Aorta (tissue), 5 donors: ENCODE data around the gene PDE4B. TPM values are rescaled to one million over a fixed set of nuclear protein-coding genes. Genes with fewer than 3 reads are reported as not detected.

Experiments
- ATAC-seq: fragments of 200-7000 bp; cut with Tn5 transposase; one replicate; pipeline ENCODE4 v1.9.1; 2022; ENCODE audit warnings: moderate library complexity; ENCODE audit not compliant: low FRiP score
- DNase-seq, 2 donors: peaks; one replicate each; pipeline ENCODE4 v3.0.0-alpha.2; 2020
- H3K27ac ChIP-seq, 2 donors: one replicate each; pipeline ENCODE4 v1.5.1; 2013; ENCODE audit warnings: low read length in 2 of 2, mild to moderate bottlenecking in 2 of 2, moderate library complexity in 2 of 2, control low read depth in 1 of 2, inconsistent platforms in 1 of 2, low read depth in 1 of 2
- H3K27me3 ChIP-seq, 2 donors: one replicate each; pipeline ENCODE4 v1.6.1; 2013; ENCODE audit warnings: control low read depth in 1 of 2, low read length in 1 of 2, mild to moderate bottlenecking in 1 of 2, moderate library complexity in 1 of 2; ENCODE audit not compliant: insufficient read depth in 2 of 2, control insufficient read depth in 1 of 2
- H3K36me3 ChIP-seq, 2 donors: one replicate each; pipeline ENCODE4 v1.6.1; 2013; ENCODE audit warnings: control low read depth in 1 of 2, low read length in 1 of 2, mild to moderate bottlenecking in 1 of 2; ENCODE audit not compliant: insufficient read depth in 2 of 2, control insufficient read depth in 1 of 2
- H3K4me1 ChIP-seq, 2 donors: one replicate each; pipeline ENCODE4 v1.6.1; 2013; ENCODE audit warnings: low read length in 2 of 2, control low read depth in 1 of 2, mild to moderate bottlenecking in 1 of 2, moderate library complexity in 1 of 2; ENCODE audit not compliant: insufficient read depth in 2 of 2, control insufficient read depth in 1 of 2
- H3K4me3 ChIP-seq, 2 donors: one replicate each; pipeline ENCODE4 v1.5.1; 2013; ENCODE audit warnings: low read length in 2 of 2, control low read depth in 1 of 2, mild to moderate bottlenecking in 1 of 2
- H3K9me3 ChIP-seq: one replicate; pipeline ENCODE4 v1.6.1; 2013; ENCODE audit warnings: mild to moderate bottlenecking, low read length; ENCODE audit not compliant: control insufficient read depth
- WGBS, 2 donors: extraction: QIAGEN DNeasy Blood & Tissue Kit; methylation state at CpG; one replicate each; pipeline ENCODE4 v1.1.7; 2013; 5-methylcytosine and 5-hydroxymethylcytosine counted together
- intact Hi-C, 2 donors: fragments of 100-400 bp; cut with DNase I; formaldehyde crosslinking; loops; one replicate each; pipeline versions ENCODE4 v1.14.2 to v1.15.0; 2022
- polyA plus RNA-seq, 2 donors: library from polyadenylated mRNA; stranded (reverse); fragments of 200-250 nt; gene quantifications; one replicate each; pipeline ENCODE4 v1.2.3, GENCODE V29; 2013
- total RNA-seq, 2 donors: library from RNA; stranded (reverse); fragmentation: NEBNext Ultra II Directional; extraction: Animal tissue kit (Norgen Biotek cat#: 25700); gene quantifications; one replicate each; pipeline ENCODE4 v1.2.1, GENCODE V29; 2021
- donor health status: healthy with polysubstance abuse.
- donor health status: Bipolar disorder and iron deficiency.
- donor health status: DM: no; HTN: no; CAD: no.
- donor health status: DM: no; HTN: no; CAD: no.
- donor health status: DM: yes; HTN: yes; CAD: no.

PDE4B gene
- total and polyA plus RNA-seq, 4 donors: 4.8 to 24.5 (median 12.5) TPM

DNA sequence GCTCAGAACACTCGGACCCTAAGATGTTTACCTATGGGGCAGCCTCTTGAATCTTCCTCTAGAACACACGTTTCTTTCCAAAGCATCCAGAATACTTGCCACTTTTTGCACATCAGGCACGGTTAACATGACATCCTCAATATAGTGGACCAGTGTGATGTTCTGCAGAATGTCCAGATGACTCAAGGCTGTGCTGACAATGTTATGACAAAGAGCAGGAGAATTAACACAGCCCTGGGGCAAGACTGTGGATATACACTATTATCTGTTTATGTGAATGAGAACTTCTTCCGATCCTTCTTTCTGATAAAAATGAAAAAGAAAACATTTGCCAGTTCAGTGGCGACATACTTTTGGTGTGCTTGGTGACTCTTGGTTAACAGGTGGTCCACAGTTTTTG lies 154.3 kb downstream of the PDE4B start:
- Histone ChIP-seq H3K9me3 (no peaks in the 10 kb centered on the region), H3K4me3 (no peak overlapping the region), H3K27me3 (peaks cover 0 to 2% of the 10 kb centered on the region in 2 donors), H3K36me3 (no peaks in the 10 kb centered on the region), H3K27ac (no peak overlapping the region), H3K4me1 (no peaks in the 10 kb centered on the region)
- WGBS, 2 donors: 86 to 89% methylated on average over 5 of the region's 5 CpGs
- ATAC-seq: no peak
- intact Hi-C loops: no loop called here
- DNase-seq: no peak

DNA sequence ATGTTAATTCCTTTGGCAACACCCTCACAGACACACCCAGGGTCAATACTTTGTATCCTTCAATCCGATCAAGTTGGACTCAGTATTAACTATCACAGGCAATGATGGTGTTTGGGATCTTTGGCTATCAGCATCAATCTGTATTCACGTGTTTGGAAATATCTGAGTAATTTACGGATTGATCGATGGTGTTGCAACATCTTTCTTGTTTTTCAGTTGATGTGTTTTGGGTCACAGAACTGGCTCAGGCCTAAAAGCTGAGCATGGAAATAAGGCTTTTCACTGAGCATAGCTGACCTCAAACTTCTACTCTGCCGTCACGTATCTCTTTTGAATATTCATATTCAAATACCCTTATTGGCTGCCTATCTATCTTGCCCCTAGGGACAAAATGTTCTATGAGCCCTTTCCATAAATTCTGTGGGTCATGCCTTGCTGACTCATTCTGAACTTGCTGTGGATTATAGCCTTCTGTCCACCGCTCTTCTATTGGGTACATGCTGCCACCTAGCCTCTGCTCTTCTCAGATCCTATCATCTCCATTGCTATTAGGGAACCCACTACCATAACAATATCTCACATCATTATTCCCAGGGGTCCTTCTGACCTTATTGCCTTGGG lies 156.0 kb downstream of the PDE4B start:
- intact Hi-C loops: no loop called here
- DNase-seq: no peak
- 87 to 95% methylated on average over 7 of the region's 7 CpGs for WGBS, 2 donors
- H3K9me3 ChIP-seq: no peaks in the 10 kb centered on the region
- H3K27ac ChIP-seq: no peak overlapping the region
- H3K4me3 ChIP-seq: no peak overlapping the region
- no peaks in the 10 kb centered on the region for H3K4me1 ChIP-seq
- ATAC-seq: peak; percentile 73
- H3K36me3 ChIP-seq: no peaks in the 10 kb centered on the region
- peaks cover 0 to 2% of the 10 kb centered on the region in 2 donors for H3K27me3 ChIP-seq

DNA sequence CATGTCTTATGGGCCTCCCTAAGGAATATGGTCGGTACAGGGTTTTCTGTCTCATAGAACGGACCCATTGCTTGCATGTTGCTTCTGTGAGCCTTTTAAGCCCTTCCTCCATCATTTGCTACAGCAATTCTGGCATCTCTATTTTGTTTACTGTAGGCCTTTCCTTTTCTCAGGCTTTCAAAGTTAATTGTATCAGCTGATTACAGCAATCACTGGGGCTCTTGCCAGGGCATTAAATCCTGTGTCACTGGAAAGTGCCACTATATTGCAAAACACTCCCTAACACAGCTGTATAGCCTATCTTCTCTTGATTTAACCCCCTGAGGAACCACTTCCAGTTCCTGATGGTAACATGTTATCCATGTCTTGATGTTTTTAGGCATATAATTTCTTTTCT lies 156.5 kb downstream of the PDE4B start:
- Histone ChIP-seq H3K9me3 (no peaks in the 10 kb centered on the region), H3K36me3 (no peaks in the 10 kb centered on the region), H3K27me3 (peaks cover 0 to 2% of the 10 kb centered on the region in 2 donors), H3K4me1 (no peaks in the 10 kb centered on the region), H3K4me3 (no peak overlapping the region), H3K27ac (no peak overlapping the region)
- DNase-seq (no peak), ATAC-seq (peak; percentile 59)
- intact Hi-C loops: no loop called here
- 86 to 88% methylated on average over 2 of the region's 2 CpGs for WGBS, 2 donors

DNA sequence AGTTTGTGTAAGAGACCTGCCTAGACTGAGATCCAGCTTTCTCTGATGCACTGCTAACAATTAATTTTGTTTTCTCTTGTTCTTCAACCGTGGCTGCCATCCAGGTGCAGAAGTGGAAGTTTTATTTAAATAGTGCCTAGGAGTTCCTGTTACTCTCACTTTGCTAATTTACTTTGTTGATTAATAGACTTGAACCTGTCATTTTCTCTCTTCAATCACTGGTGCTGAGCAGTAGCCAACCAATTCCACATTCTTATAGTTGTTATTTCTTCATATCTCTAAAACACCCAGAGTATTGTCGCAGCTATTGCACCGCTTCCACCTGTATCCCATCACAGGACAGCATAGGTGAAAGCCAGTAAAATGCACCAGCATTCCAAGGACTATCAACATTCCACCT lies 157.2 kb downstream of the PDE4B start:
- intact Hi-C loops: no loop called here
- no peak for ATAC-seq
- no peak for DNase-seq
- H3K27me3 ChIP-seq: peaks cover 0 to 2% of the 10 kb centered on the region in 2 donors
- H3K4me1 ChIP-seq: no peaks in the 10 kb centered on the region
- no peak overlapping the region for H3K4me3 ChIP-seq
- no peak overlapping the region for H3K27ac ChIP-seq
- H3K36me3 ChIP-seq: no peaks in the 10 kb centered on the region
- WGBS, 2 donors: 63 to 85% methylated on average over 3 of the region's 3 CpGs
- H3K9me3 ChIP-seq: no peaks in the 10 kb centered on the region

- H3K9me3 ChIP-seq: no peaks in the 10 kb centered on the region
- no peak for ATAC-seq
- intact Hi-C loops: no loop called here
- H3K4me3 ChIP-seq: no peak overlapping the region
- WGBS, 2 donors: 72 to 79% methylated on average over 3 of the region's 3 CpGs
- H3K4me1 ChIP-seq: no peaks in the 10 kb centered on the region
- no peak overlapping the region for H3K27ac ChIP-seq
- no peaks in the 10 kb centered on the region for H3K36me3 ChIP-seq
- no peaks in the 10 kb centered on the region for H3K27me3 ChIP-seq
- DNase-seq: no peak
Observed at GRCh38 chr1:65952696-65953095, 160.0 kb downstream of the PDE4B start.

GRCh38 chr1:65953170-65953569 lies 160.5 kb downstream of the PDE4B start:
- Histone ChIP-seq H3K4me1 (no peaks in the 10 kb centered on the region), H3K9me3 (no peaks in the 10 kb centered on the region), H3K36me3 (no peaks in the 10 kb centered on the region), H3K27ac (no peak overlapping the region), H3K27me3 (no peaks in the 10 kb centered on the region), H3K4me3 (no peak overlapping the region)
- WGBS, 2 donors: 61 to 78% methylated on average over 1 of the region's 1 CpG
- intact Hi-C loops: no loop called here
- no peak for ATAC-seq
- DNase-seq: no peak

- H3K9me3 ChIP-seq: no peaks in the 10 kb centered on the region
- no peaks in the 10 kb centered on the region for H3K4me1 ChIP-seq
- intact Hi-C loops: loop anchor here in 1 of 2 donors (5.0 kb wide), 1 partner anchor 492 kb away; no protein-coding TSS in a partner anchor
- no peaks in the 10 kb centered on the region for H3K36me3 ChIP-seq
- DNase-seq (no peak), ATAC-seq (no peak)
- H3K27ac ChIP-seq: no peak overlapping the region
- no peak overlapping the region for H3K4me3 ChIP-seq
- WGBS, 2 donors: 83 to 94% methylated on average over 3 of the region's 3 CpGs
- H3K27me3 ChIP-seq: no peaks in the 10 kb centered on the region
Observed at GRCh38 chr1:65955071-65955470, 162.4 kb downstream of the PDE4B start.

- no peaks in the 10 kb centered on the region for H3K27me3 ChIP-seq
- WGBS, 2 donors: 87 to 88% methylated on average over 6 of the region's 6 CpGs
- intact Hi-C loops: loop anchor here in 1 of 2 donors (5.0 kb wide), 1 partner anchor 492 kb away; no protein-coding TSS in a partner anchor
- ATAC-seq: no peak
- H3K36me3 ChIP-seq: no peaks in the 10 kb centered on the region
- no peak overlapping the region for H3K27ac ChIP-seq
- no peak overlapping the region for H3K4me3 ChIP-seq
- no peaks in the 10 kb centered on the region for H3K4me1 ChIP-seq
- no peak for DNase-seq
- H3K9me3 ChIP-seq: no peaks in the 10 kb centered on the region
Observed at GRCh38 chr1:65955503-65955902, 162.8 kb downstream of the PDE4B start.

DNA sequence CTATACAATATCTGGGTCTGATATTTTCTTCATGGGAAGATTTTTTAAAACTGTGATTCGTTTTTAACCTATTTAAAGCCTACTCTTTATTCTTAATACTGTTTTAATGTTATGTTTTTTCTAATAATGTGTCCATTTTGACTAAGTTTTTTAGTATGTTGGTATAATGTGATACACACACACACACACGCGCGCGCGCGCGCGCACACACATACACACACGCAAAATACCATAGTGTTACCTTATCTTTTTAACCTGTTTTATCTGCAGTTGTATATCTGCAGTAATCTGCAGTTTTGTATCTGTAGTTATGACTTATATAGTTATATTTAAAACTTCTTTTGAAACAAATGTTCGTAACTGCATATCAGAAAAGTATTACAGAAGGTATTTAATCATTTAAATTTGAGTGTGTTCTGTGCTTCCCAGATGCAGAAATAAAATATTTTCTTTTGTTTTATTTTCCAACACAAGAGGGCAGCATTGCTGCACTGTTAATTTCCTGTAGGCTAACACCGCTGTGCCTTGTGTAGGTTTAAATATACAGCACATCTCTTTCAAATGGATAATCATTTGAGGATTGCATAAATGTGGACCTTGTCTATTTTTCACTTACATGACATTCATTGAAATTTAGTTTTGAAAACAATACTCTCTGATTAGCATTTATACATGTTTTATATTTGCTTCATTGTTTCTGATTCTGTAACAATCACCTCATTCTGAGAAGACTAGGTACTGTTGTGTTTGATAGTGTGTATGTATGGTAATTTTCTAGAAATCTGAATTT lies 166.1 kb downstream of the PDE4B start:
- H3K4me1 ChIP-seq: no peaks in the 10 kb centered on the region
- H3K36me3 ChIP-seq: no peaks in the 10 kb centered on the region
- H3K9me3 ChIP-seq: no peaks in the 10 kb centered on the region
- ATAC-seq (peak; percentile 76), DNase-seq (no peak)
- H3K4me3 ChIP-seq: no peak overlapping the region
- 33 to 35% methylated on average over 12 of the region's 12 CpGs for WGBS, 2 donors
- intact Hi-C loops: loop anchor here (1.0 to 5.0 kb wide), 3 partner anchors 284 to 489 kb away; no protein-coding TSS in a partner anchor
- H3K27ac ChIP-seq: no peak overlapping the region
- H3K27me3 ChIP-seq: no peaks in the 10 kb centered on the region
